H9 (cell line): ENCODE data around the gene DAAM1. TPM values are rescaled to one million over a fixed set of nuclear protein-coding genes. Genes with fewer than 3 reads are reported as not detected.

Experiments used
- DNase-seq: peaks from one replicate; pipeline ENCODE4 v3.0.0-alpha.2; 2017
- H2AFZ ChIP-seq: one replicate; pipeline ENCODE4 v1.6.1; 2013; ENCODE audit warnings: mild to moderate bottlenecking, low read length, control low read depth, moderate library complexity
- H2AK5ac ChIP-seq: 2 replicates; pipeline ENCODE4 v1.6.1; 2013; ENCODE audit warnings: low read length, control low read depth, mixed read lengths; ENCODE audit not compliant: insufficient read length
- H2BK120ac ChIP-seq: one replicate; pipeline ENCODE4 v1.6.1; 2013; ENCODE audit warnings: low read depth, mild to moderate bottlenecking, low read length, control low read depth, inconsistent platforms; ENCODE audit not compliant: poor library complexity, severe bottlenecking
- H2BK12ac ChIP-seq: 2 replicates; pipeline ENCODE4 v1.6.1; 2013; ENCODE audit warnings: low read length, control low read depth, mixed read lengths, low read depth; ENCODE audit not compliant: insufficient read length
- H2BK15ac ChIP-seq: 2 replicates; pipeline ENCODE4 v1.6.1; 2013; ENCODE audit warnings: low read depth, low read length, control low read depth
- H2BK20ac ChIP-seq: one replicate; pipeline ENCODE4 v1.6.1; 2013; ENCODE audit warnings: low read depth, mild to moderate bottlenecking, low read length, control low read depth, inconsistent platforms; ENCODE audit not compliant: poor library complexity, severe bottlenecking
- H2BK5ac ChIP-seq: 2 replicates; pipeline ENCODE4 v1.6.1; 2013; ENCODE audit warnings: low read length, control low read depth, mixed read lengths; ENCODE audit not compliant: insufficient read length
- H3K14ac ChIP-seq: 2 replicates; pipeline ENCODE4 v1.6.1; 2013; ENCODE audit warnings: low read length, control low read depth; ENCODE audit not compliant: insufficient read depth
- H3K18ac ChIP-seq: 2 replicates; pipeline ENCODE4 v1.6.1; 2013; ENCODE audit warnings: low read depth, mild to moderate bottlenecking, mixed read lengths, low read length, control low read depth; ENCODE audit not compliant: insufficient read length
- H3K23ac ChIP-seq: 2 replicates; pipeline ENCODE4 v1.6.1; 2013; ENCODE audit warnings: low read length, control low read depth, mixed read lengths, low read depth; ENCODE audit not compliant: insufficient read length
- H3K23me2 ChIP-seq: 2 replicates; pipeline ENCODE4 v1.6.1; 2013; ENCODE audit warnings: low read depth, mild to moderate bottlenecking, mixed read lengths, low read length, control low read depth; ENCODE audit not compliant: insufficient read length, poor library complexity, severe bottlenecking
- H3K27ac ChIP-seq: 2 replicates; pipeline ENCODE4 v1.5.1; 2013; ENCODE audit warnings: low read length, control low read depth, mixed read lengths, low read depth; ENCODE audit not compliant: insufficient read length
- H3K27me3 ChIP-seq: 2 replicates; pipeline ENCODE4 v1.6.1; 2013; ENCODE audit warnings: low read length, control low read depth, inconsistent platforms; ENCODE audit not compliant: insufficient read depth
- H3K4ac ChIP-seq: 2 replicates; pipeline ENCODE4 v1.6.1; 2013; ENCODE audit warnings: low read depth, mild to moderate bottlenecking, control low read depth, inconsistent platforms, low read length, moderate library complexity
- H3K4me1 ChIP-seq: 2 replicates; pipeline ENCODE4 v1.6.1; 2013; ENCODE audit warnings: low read length, control low read depth, inconsistent platforms; ENCODE audit not compliant: insufficient read depth
- H3K4me2 ChIP-seq: 2 replicates; pipeline ENCODE4 v1.6.1; 2013; ENCODE audit warnings: low read length, control low read depth, mixed read lengths; ENCODE audit not compliant: insufficient read length, insufficient read depth
- H3K56ac ChIP-seq: 2 replicates; pipeline ENCODE4 v1.6.1; 2013; ENCODE audit warnings: low read depth, mild to moderate bottlenecking, mixed read lengths, low read length, control low read depth; ENCODE audit not compliant: insufficient read length
- H3K79me1 ChIP-seq: 2 replicates; pipeline ENCODE4 v1.6.1; 2013; ENCODE audit warnings: low read depth, mild to moderate bottlenecking, moderate library complexity, low read length, control low read depth, inconsistent platforms; ENCODE audit not compliant: insufficient read depth, poor library complexity, severe bottlenecking
- H3K79me2 ChIP-seq: 2 replicates; pipeline ENCODE4 v1.6.1; 2013; ENCODE audit warnings: low read length, control low read depth, inconsistent platforms; ENCODE audit not compliant: insufficient read depth
- H3K9ac ChIP-seq: 2 replicates; pipeline ENCODE4 v1.6.1; 2013; ENCODE audit warnings: low read length, control low read depth, mixed read lengths; ENCODE audit not compliant: insufficient read length; ENCODE audit errors: extremely low read depth
- H3K9me3 ChIP-seq: one replicate; pipeline ENCODE4 v1.6.1; 2013; ENCODE audit warnings: low read depth, low read length, inconsistent platforms; ENCODE audit not compliant: control insufficient read depth
- H3T11ph ChIP-seq: one replicate; pipeline ENCODE4 v1.6.1; 2013; ENCODE audit warnings: mild to moderate bottlenecking, low read length, control low read depth, inconsistent platforms
- H4K20me1 ChIP-seq: one replicate; pipeline ENCODE4 v1.6.1; 2013; ENCODE audit not compliant: control insufficient read depth, insufficient read length, insufficient read depth
- H4K5ac ChIP-seq: 2 replicates; pipeline ENCODE4 v1.6.1; 2013; ENCODE audit warnings: low read depth, mild to moderate bottlenecking, mixed read lengths, low read length, control low read depth; ENCODE audit not compliant: insufficient read length
- H4K8ac ChIP-seq: replicated peaks from 2 replicates; pipeline ENCODE4 v1.6.1; 2013; ENCODE audit warnings: low read length, control low read depth, mixed read lengths, low read depth; ENCODE audit not compliant: insufficient read length
- H4K91ac ChIP-seq: 2 replicates; pipeline ENCODE4 v1.6.1; 2013; ENCODE audit warnings: low read depth, mild to moderate bottlenecking, moderate library complexity, mixed read lengths, low read length, control low read depth; ENCODE audit not compliant: insufficient read length
- H3K27ac Mint-ChIP-seq, 3 experiments: 2 replicates in 2 of 3; 3 replicates in 1 of 3; pipeline ENCODE4 v1.8.0; 2020 to 2021; ENCODE audit warnings: mixed read lengths in 3 of 3, mild to moderate bottlenecking in 1 of 3, moderate library complexity in 1 of 3
- H3K27me3 Mint-ChIP-seq: 2 replicates; pipeline ENCODE4 v1.8.0; 2021; ENCODE audit warnings: low read depth, mild to moderate bottlenecking, moderate library complexity, mixed read lengths
- H3K36me3 Mint-ChIP-seq, 3 experiments: 2 replicates in 2 of 3; 3 replicates in 1 of 3; pipeline ENCODE4 v1.8.0; 2020 to 2021; ENCODE audit warnings: low read depth in 3 of 3, mixed read lengths in 3 of 3; ENCODE audit not compliant: insufficient read depth in 1 of 3
- H3K4me1 Mint-ChIP-seq, 2 experiments: 2 replicates each; pipeline ENCODE4 v1.8.0; 2020; ENCODE audit warnings: mixed read lengths in 2 of 2
- H3K4me3 Mint-ChIP-seq, 2 experiments: 2 replicates in 1 of 2; 3 replicates in 1 of 2; pipeline ENCODE4 v1.8.0; 2020 to 2021; ENCODE audit warnings: mild to moderate bottlenecking in 2 of 2, mixed read lengths in 2 of 2, moderate library complexity in 1 of 2
- H3K9me3 Mint-ChIP-seq, 2 experiments: 2 replicates in 1 of 2; 3 replicates in 1 of 2; pipeline ENCODE4 v1.8.0; 2020; ENCODE audit warnings: mild to moderate bottlenecking in 2 of 2, mixed read lengths in 2 of 2, moderate library complexity in 1 of 2
- CTCF ChIP-seq: fragments of 200-600 bp; sonication (generic); conservative IDR thresholded peaks from 3 replicates; pipeline ENCODE4 v1.8.0; 2021; ENCODE audit warnings: antibody characterized with exemption, mild to moderate bottlenecking
- WGBS: extraction: QIAGEN DNeasy Blood & Tissue Kit; methylation state at CpG from one replicate; pipeline ENCODE4 v1.1.7; 2013; ENCODE audit warnings: missing lambda C conversion rate, low lambda C conversion rate, mixed read lengths; ENCODE audit not compliant: insufficient read length; ENCODE audit errors: extremely low coverage; 5-methylcytosine and 5-hydroxymethylcytosine counted together
- total RNA-seq: library from RNA; stranded (reverse); gene quantifications from 2 replicates; pipeline ENCODE4 v1.2.1, GENCODE V29; 2021

DAAM1 gene
- total RNA-seq, 1 experiment from 2014 or later, result 19.5 TPM

GRCh38 chr14:59197695-59198262 is 9.3 kb downstream of the DAAM1 start:
- TF ChIP-seq CTCF, result no peak
- H4K5ac ChIP-seq, result no peak overlapping the region
- H2BK15ac ChIP-seq, result no peak overlapping the region
- no peak overlapping the region for H2BK12ac ChIP-seq
- no peak overlapping the region for H3K27ac ChIP-seq
- H4K20me1 ChIP-seq, result no peaks in the 10 kb centered on the region
- no peak overlapping the region for H2AFZ ChIP-seq
- no peak overlapping the region for H3T11ph ChIP-seq
- no peak overlapping the region for H2BK120ac ChIP-seq
- H3K23ac ChIP-seq, result no peak overlapping the region
- H3K27me3 ChIP-seq, result no peaks in the 10 kb centered on the region
- no peaks in the 10 kb centered on the region for H3K4me1 ChIP-seq
- no peaks in the 10 kb centered on the region for H3K23me2 ChIP-seq
- no peaks in the 10 kb centered on the region for H3K79me2 ChIP-seq
- no peak overlapping the region for H2BK20ac ChIP-seq
- no peak overlapping the region for H3K4ac ChIP-seq
- peaks cover 4% of the 10 kb centered on the region for H3K79me1 ChIP-seq
- H3K4me2 ChIP-seq, result no peak overlapping the region
- no peak overlapping the region for H2BK5ac ChIP-seq
- no peak overlapping the region for H2AK5ac ChIP-seq
- H3K36me3 Mint-ChIP-seq, result no peaks in the 10 kb centered on the region
- H3K9me3 ChIP-seq, result no peaks in the 10 kb centered on the region
- no peak overlapping the region for H3K9ac ChIP-seq
- no peak overlapping the region for H3K56ac ChIP-seq
- no peaks in the 10 kb centered on the region for H3K9me3 Mint-ChIP-seq
- no peak overlapping the region for H4K8ac ChIP-seq
- no peak overlapping the region for H3K14ac ChIP-seq
- H3K27ac Mint-ChIP-seq, result peak overlapping the region in 1 of 3 experiments; percentile 10; a peak in 1 of 7 replicates
- DNase-seq, result no peak
- no peak overlapping the region for H3K18ac ChIP-seq
- peaks cover 4 to 5% of the 10 kb centered on the region in 2 experiments; a peak in 3 of 4 replicates for H3K4me1 Mint-ChIP-seq
- no peak overlapping the region for H3K4me3 Mint-ChIP-seq
- H3K27me3 Mint-ChIP-seq, result no peaks in the 10 kb centered on the region
- WGBS, result no CpG with 5 or more reads among the region's 5 CpGs
- no peak overlapping the region for H4K91ac ChIP-seq
